Measurements from ENCODE around the gene MAST4.

The MAST4 gene

DNA sequence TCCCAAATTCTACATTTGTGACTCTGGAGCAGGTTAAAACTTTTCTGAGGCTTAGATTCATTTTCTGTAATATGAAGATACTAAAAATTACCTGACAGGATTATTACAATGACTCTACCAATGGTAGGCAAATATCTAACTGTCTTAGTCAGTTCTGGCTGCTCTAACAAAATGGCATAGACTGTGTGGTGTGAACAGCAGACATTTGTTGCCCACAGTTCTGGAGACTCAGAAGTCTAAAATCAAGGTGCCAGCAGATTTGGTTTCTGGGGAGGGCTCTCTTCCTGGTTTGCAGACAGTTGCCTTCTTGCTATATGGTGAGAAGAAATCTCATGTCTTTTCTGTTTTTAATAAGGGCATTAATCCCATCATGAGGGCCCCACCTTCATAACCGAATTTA lies 245.1 kb downstream of the MAST4 start:
- no peak for DNase-seq (ENCODE audit: low read depth in 2 of 2)

DNA sequence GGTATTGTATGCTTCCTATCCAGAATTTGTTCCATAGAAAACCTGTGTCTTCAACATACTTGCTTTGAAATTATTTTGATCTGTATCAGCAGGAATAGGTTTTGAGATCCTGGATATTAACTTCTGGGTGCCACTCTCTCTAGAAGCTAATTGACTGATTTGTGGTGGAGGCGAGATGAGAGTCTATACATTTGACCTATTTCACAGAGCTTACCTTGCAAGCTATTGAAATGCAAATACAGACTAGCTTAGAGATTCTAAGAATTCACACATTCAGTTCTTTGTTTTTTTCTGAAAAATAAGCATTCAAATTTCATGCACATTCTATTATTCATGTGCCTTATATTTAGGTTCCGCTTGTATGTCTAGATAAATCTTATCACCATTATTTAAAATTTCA lies 246.3 kb downstream of the MAST4 start:
- no peak for DNase-seq (ENCODE audit: low read depth in 2 of 2)

DNA sequence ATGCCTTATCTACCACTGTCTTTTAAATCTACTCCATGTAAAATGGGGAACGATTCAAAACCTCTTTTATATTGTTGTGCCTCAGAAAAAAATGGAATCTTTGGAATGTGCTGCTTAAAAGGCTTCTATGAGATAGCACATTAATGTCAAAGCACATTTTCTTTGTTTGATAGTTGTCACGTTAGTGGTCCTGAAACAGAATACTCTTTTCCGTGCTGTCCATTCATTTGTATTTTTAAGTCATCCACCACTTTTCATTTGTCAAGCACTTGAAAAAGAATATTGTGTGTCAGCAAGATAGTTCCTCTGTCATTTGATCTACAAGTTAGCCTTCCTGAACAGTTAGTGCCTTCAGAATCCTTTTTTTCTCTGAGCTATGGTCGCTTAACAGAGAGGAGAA lies 246.9 kb downstream of the MAST4 start:
- DNase-seq (ENCODE audit: low read depth in 2 of 2): no peak

DNA sequence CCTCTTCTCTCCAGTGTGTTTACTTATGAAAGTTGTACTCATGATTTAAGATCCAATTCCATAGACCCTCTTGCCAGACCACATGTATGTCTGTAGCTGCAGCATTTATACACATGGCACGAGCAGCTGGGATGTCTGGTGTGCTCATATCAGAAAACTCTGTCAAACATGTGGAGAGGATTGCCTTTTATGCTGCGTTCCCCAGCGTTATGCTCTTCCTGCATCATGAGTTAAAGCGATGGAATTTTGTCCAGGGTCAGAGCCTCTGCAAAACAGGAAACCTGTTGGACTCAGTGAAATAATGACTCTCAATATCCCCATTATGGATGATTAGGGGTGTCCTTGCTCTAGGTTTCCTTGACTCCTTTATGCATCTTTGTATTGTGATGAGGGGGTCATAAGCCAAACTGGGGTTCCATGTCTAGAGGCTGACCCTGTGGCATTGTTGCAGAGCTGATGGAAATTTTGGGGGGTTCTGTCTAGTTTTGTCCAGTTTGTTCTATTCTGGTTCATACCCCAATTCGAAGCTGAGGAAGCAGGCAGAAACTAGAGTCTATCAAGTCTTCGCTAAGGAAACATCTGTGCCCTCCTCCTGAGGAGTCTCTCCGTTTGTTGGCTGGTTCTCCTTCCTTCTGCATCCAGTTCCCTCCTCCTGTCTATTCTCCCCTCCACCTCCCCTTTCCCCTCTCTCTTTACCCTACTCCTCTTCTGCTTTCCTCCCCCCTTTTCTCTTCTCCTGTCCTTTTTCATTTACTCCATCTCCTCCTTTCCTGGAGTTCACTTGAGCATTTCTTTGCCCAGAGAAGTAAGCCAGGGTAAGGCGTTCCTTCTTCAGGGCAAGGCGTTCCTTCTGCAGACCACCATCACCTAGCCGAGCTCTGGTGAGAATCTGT lies 252.8 kb downstream of the MAST4 start:
- DNase-seq (ENCODE audit: low read depth in 2 of 2): no peak

DNA sequence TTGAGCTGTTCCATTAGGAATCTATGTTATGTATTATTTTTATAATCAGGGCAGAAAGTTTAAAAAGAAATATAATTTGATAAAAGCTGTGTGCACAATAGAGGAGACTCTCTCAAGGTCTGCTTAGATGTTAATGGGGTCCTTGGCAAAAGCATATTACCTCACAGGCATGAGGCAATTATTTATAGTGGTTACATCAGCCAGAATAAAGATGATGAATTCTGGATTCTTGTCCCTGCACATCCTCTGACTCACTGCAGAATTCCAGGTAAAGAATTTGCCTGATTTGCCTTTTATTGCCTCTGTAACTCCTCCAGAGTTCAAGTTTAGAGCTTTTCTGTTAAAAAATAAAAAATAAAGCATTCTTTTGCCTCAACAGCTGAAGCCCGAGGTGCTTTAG lies 253.6 kb downstream of the MAST4 start:
- no peak for DNase-seq (ENCODE audit: low read depth in 2 of 2)

DNA sequence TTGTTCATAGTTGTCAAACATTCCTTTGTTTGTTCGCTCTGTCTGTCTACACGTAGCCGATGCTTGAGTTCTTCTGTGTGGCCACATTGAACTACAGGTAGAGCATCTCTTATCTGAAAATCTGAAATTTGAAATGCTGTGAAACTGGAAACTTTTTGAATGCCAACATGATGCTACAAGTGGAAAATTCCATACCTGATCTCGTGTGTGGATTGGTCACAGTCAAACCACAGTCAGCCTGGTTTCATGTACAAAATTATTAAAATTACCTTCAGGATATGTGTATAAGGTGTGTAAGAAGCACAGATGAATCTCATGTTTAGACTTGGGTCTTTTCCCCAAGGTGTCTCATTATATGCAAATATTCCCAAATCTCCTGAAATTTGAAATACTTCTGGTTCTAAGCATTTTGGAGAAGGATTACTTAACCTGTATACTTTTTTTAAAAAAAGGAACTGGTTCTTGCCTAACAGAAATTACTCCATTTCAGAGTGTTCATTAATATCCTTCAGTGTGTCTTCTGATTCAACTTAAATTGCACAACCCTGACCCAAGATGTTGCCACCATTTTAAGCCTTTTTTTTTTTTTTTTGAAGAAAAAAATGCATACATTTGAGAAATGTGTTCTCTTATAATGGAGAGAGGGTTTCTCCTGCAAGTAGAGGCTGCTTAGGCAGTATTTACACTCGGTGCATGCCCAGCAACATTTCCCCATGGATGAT lies 254.3 kb downstream of the MAST4 start:
- no peak for DNase-seq (ENCODE audit: low read depth in 2 of 2)

DNA sequence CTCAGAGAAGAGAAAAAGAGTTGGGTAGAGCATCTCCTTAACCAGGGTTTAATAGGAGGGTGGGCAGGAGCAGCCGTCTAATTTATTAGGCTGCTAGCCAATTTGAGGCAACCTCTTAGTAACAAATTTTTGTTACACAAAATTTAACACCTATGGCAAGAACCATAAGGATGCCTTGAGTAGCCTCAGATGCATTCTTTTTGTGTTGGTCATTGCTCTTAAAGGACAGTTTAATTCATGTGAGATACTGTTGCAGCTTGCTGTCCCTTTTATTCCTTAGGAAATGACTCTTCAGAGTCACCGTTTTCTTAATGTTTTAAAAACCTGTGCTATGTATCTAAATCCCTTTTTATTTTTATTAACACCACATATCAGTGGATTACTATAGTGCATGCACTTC lies 255.1 kb downstream of the MAST4 start:
- no peak for DNase-seq (ENCODE audit: low read depth in 2 of 2)

DNA sequence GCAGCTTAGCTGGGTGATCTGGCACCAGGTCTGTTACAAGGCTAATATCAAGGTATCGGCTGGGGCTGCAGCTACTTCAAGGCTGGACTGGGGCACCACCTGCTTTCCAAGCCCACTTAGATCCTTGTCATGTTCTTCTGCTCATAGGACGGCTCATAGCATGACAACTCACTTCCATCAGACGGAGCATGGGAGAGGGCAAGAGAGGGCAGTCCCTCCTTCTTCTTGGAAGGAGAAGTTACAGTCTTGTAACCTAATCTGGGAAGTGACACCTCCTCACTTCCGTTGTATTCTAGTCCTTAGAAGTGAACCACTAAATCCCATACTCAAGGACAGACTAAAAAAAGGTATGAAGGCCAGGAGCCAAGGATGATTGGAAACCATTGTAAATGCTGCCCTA lies 258.2 kb downstream of the MAST4 start:
- no peak for DNase-seq (ENCODE audit: low read depth in 2 of 2)

DNA sequence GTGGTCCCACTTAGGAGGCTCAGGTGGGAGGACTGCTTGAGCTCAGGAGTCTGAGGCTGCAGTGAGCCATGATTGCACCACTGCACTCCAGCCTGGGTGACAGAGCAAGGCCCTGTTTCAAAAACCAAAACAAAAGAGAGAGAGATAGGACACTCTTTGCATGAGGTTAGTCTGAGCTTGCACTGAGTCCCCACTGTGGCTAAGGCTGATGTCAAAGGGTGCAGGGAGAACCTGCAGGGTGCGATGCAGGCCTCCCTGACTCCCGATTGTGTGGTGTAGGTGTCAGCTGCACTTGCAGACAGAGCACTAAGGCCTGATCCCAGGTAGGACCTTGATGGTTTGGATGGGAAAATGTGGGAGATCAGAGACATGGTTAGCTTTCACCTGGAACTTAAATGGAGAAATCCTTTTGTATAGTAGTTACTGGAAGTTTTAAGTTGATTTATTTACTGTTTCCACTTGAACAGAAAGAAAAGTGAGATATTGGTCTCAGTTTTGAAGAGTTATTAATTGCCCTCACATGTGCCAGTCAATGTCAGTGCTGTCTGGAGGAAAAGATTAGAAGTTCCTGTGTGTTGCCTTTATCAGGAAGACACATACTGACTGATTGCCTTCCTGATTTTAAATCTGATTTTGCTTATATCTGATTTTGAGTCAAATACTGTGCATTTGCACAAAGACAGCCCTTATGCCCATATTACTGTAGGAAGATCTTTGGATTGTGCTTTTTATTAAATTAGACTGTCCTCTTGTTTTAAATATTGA lies 260.0 kb downstream of the MAST4 start:
- no peak for DNase-seq (ENCODE audit: low read depth in 2 of 2)

DNA sequence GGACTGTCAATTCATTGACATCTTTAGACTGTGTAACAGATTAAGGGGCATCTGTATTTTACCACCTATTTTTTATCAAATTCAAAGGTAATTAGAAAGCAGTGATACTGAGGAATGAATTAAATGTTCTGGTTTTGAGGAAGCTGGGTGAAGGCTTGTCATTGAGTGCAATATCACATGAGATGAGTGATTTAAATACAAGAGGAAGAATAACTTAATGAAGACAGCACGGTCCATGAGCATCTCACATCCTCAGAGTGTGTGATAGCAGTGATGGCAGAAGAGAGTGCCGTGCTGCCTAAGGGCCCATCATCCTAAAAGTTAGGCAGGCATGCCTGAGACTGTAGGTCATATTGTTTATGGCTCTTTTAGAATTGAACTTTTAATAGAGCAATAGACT lies 263.3 kb downstream of the MAST4 start:
- DNase-seq (ENCODE audit: low read depth in 2 of 2): no peak

DNA sequence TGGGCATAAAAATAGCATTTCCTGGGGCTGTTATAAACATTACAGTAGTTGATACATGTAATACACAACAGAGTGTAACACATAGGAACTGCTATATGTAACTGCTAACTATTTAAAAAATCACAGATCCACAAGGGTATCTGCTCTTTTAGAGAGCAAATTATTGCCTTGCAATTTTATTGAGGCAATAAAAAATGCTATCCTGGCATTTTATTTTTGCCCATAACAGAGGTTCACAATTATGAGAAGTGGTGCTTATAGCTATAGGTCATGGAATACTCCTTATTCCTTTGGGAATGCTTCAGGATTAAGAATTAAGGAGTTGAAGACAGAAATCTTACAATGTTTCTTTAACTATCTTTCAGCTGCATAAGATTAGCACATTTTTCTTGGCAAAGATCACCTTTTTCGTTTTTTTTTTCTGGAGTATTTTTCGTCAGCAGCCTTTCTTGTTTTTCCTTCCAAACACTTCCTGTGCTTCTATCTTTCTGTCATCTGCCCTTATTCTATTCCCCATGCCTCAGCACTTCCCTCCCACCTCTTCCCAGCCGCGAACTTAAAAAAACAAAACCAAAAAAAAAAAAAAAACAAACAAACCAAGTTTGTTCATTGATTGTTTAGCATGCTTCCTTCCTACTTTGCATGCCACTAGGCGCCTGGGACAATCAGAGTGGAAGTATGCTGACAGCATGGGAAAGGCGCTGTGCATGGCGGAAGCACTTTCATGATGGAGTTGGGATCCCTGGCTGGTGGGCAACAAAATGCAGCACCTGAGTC lies 264.2 kb downstream of the MAST4 start:
- DNase-seq (ENCODE audit: low read depth in 2 of 2): no peak

DNA sequence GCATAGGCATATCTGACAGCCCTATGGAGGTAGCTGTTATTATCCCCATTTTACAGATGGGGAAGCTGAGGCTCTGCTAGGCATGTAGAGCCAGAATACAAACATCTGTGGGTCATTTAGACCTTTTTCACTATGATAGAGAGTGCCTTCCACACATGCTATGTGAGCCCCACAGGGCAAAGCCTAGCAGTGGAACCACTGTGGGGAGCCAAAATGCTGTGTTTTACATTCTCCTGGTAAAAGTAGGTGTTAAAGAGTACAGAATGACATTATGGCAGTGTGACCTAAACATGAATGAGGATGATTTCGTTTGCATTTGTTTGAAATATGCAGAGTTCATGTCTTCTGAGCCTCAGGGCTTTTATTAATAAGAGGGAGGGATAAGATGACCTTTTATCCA lies 265.2 kb downstream of the MAST4 start:
- DNase-seq (ENCODE audit: low read depth in 2 of 2): no peak

DNA sequence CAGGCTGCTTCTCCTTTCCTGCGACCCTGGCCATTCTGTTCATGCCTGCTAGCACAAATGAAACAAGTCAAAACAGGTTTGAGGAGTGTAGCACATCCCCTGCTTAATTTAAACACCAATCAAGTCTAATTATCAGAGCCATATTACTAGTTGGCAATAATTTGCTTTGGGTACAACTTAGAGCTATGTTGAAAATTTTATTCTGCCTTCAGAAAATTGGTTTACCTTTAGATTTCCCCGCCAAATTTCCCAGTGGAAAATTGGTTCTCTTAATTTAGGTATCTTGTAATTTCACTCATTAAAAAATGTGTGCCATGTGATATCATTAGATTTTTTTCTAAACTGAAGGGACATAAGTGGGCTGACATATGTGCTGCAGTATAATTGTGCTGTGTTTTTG lies 265.8 kb downstream of the MAST4 start:
- no peak for DNase-seq (ENCODE audit: low read depth in 2 of 2)

DNA sequence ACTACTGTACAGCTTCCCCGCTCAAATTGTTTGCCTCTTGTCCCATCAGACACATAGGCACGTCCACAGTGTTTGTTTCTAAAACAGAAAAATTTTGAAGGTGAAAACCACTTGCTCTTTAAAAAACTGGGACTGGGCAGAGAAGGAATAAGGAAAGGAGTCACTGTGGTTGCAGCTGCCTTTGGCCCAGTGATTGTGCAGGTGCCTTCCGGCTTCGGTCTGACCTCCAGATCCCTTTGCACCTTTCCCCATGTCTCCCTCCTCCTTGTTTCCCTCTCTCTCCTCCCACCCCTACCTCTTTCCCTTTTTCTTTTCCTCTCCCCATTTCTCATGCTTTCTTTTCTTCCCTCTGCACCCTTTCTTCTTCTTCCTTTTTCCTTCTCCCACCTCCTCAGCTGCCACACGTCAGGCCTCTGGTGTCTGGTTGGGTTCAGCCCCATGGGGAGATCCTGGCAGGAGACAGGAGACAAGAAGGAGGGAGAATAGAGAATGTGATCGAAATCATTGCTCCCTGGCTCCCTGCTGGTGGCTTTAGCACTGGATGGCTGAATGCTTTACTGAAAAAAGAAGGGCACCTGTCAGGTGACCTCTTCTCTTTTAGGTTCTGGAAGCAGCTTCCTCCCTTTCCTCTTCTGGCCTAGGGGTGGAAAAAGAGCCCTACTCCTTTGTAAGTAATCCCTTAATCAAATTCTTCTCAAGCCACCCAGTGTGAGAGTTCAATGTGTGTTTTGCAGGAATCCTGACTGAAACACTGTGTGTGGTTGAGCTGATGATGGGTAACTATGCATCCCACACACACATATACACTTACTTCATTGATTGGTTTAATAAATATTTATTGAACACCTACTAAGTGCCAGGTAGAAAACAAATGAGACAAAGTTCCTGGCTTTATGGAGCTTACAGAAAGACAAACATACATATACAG lies 267.3 kb downstream of the MAST4 start:
- DNase-seq (ENCODE audit: low read depth in 2 of 2): no peak

DNA sequence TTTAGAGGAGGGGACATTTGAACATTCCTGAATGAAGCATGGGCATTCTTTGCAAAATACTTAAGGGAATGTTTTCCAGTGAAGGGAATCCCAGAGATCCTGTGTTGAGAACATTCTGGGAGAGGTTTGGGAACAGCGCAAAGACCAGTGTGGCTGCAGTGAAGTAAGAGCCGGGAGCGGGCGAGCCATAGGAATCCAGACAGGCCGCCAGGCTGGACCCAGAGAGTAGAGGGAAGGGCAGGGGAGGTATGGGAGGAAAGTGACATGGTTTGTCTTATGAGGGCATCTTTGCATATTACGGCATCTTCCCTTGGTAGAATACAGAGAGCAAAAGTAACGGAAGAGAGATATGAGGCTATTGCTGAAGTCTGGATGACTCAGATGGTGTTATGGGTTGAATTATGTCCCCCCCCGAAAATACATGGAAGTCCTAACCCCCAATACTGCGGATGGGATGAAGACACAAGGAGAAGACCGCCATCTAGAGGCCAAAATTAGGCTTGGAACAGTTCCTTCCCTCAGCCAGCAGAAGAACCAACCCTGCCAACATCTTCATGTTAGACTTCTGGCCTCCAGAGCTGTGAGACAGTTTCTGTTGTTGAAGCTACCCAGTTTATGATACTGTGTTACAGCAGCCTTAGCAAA lies 268.2 kb downstream of the MAST4 start:
- no peak for DNase-seq (ENCODE audit: low read depth in 2 of 2)

DNA sequence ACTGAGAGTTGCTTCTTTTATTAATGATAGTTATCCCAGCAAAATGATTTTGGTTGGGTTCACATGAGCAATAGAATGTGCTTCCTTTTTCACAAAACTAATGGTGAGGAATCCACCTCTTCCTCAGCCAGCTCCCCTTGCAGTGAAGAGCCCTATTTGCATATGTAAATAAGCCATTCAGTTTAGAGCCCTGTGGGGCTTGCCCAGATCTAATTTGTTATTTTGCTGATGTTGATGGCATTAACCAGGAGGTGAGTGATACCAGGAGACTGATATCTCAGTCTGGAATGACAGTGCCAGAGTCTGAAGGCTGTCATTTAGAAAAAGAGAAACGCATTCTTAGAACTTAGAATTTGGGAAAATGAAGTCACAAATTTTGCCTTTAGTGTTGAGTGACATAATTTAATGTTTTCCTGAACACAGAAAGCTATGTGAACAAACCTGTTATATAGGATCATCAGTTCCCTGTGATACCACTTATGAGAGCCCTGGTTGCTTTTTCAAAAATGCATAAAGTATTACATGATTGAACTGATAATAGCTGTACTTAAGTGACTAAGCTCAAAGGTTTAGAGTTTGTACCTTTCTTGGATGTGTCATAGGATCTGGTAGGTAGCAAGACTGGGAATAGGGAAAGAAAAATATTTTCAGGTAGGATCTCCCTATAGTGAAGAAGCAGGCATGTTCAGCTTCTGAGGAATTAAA lies 271.6 kb downstream of the MAST4 start:
- DNase-seq (ENCODE audit: low read depth in 2 of 2): no peak

DNA sequence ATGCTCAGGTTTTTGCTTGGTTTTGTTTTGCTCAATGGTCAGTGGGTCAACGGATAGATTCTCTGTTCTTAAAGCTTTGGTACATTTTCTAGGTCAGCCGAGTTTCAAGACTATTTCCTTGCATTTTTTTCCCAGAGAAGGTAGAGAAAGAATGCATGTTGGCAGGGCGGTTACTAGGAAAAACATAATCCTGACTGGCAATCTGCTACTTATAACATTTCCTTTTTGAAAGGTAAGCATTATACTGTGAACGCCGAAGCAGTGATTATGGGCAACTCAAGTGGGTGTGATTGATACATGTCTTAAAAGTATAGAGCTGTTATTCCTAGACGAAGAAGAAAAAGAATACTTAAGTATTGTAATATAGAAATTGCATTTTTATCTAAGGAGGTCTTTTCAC lies 273.2 kb downstream of the MAST4 start:
- no peak for DNase-seq (ENCODE audit: low read depth in 2 of 2)

DNA sequence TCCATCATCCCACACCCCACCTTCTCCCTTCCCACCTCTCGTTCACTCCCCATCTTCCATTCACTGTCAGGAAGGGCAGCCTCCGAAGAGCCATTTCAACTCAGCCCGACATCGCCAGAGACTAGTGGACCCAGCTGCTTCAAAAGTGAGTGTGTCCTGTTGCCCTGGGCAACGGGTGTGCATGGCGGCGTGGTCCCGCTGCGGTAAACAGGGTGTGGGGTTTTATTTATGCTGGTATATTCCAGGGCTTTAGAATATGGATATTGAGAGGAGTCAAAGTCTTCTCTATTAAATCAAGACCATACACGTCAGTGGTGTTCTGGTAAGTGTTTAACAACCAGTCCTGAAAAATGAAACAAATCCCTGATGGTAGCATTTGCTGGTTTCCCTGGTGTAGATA lies 274.5 kb downstream of the MAST4 start:
- no peak for DNase-seq (ENCODE audit: low read depth in 2 of 2)

DNA sequence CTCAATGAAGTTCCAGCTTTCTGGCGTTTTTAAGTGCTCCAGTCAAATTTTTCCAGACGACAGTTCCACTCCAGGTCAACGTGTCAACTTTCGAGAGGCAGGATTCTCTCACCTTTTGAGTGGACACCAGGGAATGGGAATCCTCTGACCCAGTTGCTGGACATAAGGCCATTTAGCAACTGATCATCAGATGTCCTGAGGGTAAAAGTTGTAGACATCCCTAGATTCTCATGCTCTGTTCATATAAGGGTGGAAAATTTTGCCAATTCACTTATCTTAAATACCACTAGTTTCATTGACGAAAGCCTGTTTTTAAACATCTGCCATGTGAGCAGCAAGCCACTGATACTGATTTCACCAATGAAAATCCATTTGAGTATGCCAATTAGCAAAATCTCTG lies 275.5 kb downstream of the MAST4 start:
- DNase-seq (ENCODE audit: low read depth in 2 of 2): no peak
